COLO668 (cell line): ENCODE data around the gene NKIRAS1.
"Not testable (repeated sequence)": the region's sequence is repeated elsewhere in the genome, so short reads cannot be mapped to it uniquely, and the experiment has no call there.

Experiments used
- DNase-seq: peaks from one replicate; lab custom pipeline; 2025; ENCODE audit not compliant: unreplicated experiment; lab: John Stamatoyannopoulos, UW

NKIRAS1 gene

GRCh38 chr3:23909341-23909740 lies 7.4 kb downstream of the NKIRAS1 start:
- no peak for DNase-seq

DNA sequence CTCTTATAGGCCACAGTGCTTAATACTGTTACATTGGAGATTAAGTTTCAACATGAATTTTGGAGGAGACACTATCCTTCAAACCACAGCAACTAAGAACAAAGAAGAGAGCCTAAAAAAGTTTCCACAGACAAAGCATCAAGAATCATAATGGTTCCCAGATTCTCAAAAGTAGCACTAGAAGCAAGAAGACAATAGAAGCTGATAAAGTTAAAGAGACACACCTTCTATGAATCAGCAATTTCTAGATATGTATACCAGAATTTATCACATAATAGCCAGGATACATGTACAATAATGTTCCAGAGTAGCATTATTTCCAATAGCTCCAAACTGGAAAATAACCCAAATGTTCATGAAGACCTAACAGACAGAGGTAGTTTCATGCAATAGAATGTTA lies 12.2 kb downstream of the NKIRAS1 start:
- no peak for DNase-seq

- no peak for DNase-seq
Observed at GRCh38 chr3:23900744-23901143, 16.0 kb downstream of the NKIRAS1 start.

DNA sequence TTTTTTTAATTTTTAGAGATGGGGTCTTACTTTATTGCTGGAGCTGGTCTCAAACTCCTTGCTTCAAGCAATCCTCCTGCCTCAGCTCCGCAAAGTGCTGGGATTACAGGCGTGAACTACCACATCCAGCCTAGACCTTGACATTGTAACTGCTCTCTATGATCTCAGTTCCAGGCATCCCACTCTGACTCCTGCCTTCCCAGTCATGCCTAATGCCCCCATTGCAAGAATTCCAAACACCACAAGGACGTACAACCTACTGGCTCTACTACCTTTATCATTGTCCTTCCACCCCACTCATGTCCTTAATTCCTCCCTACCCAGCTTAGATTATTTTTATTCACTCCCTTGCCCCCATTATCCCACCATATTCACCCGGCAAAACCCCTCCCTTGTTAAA lies 21.6 kb downstream of the NKIRAS1 start:
- no peak for DNase-seq

DNA sequence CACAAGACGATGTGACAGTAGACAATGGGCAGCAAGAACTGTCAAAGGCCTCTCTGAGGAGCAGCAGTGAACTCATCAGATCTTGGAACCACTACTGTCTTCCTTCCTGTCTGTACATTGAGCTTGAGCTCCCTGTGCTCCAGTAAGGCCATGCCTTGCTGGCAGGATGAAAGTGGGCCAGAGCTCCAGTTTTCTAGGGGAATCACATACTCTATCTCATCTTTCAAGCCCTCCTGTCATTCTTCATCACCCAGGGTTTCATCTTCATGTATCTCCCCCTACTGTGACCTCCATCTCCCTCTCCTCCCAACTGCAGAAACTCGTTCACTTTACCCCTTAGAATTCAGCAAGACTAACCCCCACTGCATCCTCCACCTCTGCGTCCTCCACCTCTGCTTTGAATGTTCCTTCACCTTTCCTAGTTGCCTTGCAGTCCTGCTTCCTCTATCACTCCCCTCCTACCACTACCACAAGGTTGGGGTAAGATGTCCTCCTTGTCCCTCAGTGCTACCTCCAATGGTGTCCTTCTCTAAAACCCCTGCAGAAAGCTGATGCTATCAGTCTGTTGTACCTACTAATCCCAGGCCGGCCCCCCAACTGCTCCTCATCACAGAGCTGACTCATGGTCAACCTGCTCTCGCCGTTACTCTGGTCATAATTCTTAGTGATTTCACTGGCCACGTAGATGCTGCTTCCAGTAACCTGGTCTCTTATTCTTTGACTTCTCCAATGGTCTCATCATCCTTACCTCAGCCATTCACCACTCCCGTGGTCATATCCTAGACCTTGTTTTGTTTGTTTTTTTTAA lies 22.3 kb downstream of the NKIRAS1 start:
- DNase-seq: no peak

DNA sequence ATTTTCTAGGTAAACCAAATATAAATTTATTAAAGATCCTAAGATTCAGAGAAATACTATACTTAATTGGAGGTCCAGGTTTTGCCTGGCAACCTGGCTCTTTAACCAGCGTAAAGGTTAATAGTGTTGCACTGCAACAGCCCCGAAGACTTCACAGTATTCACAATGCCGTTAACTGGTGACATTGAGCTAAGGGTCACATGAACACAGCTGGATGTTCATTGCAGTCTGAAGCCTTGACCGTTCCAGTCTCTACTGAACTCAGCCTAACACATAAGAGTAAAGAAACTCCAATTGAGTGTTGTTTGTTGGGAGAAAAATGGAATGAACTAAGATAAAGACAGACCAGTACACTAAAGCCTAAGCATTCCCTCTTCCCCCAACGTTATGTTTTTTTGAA lies 26.8 kb downstream of the NKIRAS1 start:
- DNase-seq: no peak

- no peak for DNase-seq
Observed at GRCh38 chr3:23889386-23889785, 27.4 kb downstream of the NKIRAS1 start.

GRCh38 chr3:23888617-23889228 lies 28.1 kb downstream of the NKIRAS1 start:
- DNase-seq: no peak

DNA sequence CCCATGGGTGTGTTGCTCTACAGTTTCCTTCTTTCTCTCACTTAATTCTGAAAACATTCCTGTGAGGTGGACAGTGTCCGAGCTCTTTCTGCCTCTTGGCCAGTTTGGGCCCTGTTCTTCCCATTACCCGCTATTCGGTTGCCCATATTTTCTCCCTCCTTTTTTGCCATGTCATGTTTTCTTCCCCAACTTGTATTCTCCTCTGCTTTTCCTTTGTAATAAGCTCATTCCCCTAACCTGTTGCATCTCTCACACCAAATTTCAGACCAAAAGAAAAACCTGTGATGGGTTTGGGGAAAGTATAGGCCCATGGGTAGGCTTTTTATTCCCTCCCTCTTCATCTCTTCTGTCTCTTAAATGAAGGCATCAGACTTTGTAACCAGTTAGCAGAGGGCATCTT lies 30.5 kb downstream of the NKIRAS1 start:
- no peak for DNase-seq

- DNase-seq: no peak
Observed at GRCh38 chr3:23885210-23885609, 31.6 kb downstream of the NKIRAS1 start.

DNA sequence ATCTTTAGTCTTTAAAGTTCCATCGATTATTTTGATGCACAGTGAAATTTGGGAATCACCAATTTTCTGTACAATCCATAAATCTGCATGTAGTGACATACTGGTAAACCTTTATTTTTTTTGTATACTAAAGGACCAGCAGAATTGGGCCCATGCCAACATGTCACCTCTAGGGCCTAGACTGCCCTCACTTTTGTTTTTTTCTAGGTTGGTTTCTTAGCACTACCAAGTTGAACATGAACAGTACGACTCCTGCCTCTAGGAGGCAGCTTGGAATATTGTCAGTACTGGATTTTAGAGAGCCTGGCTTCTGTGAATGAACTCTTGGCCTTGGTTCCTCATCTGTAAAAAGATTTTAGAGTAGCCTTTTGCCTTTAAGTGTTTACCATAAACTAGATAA lies 32.3 kb downstream of the NKIRAS1 start:
- no peak for DNase-seq

DNA sequence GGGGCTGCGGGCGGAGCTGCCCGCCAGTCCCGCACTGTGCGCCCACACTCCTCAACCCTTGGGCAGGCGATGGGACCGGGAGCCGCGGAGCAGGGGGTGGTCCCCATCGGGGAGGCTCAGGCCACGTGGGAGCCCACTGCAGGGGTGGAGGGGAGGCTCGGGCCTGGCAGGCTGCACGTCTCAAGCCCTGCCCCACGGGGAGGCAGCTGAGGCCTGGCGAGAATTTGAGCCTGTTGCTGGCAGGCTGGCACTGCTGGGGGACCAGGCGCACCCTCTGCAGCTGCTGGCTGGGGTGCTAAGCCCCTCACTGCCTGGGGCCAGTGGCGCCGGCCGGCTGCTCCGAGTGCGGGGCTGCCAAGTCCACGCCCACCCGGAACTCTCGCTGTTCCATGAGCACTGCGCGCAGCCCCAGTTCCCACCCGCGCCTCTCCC lies 34.3 kb downstream of the NKIRAS1 start:
- no peak for DNase-seq

DNA sequence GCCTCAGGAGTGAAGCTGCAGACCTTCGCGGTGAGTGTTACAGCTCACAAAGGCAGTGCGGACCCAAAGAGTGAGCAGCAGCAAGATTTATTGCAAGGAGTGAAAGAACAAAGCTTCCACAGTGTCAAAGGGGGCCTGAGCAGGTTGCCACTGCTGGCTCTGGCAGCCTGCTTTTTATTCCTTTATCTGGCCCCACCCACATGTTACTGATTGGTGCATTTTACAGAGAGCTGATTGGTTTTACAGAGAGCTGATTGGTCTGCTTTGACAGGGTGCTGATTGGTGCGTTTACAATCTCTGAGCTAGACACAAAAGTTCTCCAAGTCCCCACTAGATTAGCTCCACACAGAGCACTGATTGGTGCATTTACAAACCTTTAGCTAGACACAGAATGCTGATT lies 34.8 kb downstream of the NKIRAS1 start:
- not testable (repeated sequence) for DNase-seq

DNA sequence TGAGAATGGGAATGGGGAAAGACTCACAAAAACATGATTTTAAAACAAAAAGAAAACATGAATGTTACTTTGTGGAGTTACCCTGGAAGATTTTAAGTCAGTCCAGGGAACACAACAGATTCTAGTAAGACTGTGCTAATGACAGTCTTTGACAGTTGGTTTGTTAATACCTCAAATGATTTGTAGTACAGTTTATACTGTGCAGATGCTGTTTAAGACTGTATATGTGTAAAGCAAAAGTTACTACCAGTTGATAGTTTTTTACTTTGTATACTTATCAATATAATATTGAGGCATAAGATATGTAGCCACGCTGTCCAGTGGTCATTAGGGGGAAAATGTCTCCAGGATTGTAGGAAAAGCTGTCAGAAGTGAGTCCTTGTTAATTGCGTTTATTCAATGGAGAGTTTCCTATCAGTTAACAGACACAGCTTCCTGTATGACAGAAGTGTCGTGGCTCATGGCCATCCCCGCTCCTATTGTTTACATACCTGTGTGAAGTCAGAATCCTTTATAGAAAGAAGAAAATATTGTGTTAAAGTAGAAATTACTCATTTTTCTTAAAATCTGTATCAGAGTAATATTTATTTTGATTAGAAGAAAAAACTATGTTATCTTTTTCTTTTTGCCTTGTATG lies 36.0 kb downstream of the NKIRAS1 start:
- no peak for DNase-seq

GRCh38 chr3:23879485-23879884 lies 37.3 kb downstream of the NKIRAS1 start:
- DNase-seq: no peak

GRCh38 chr3:23877329-23877980 lies 39.3 kb downstream of the NKIRAS1 start:
- DNase-seq: no peak

GRCh38 chr3:23876923-23877322 lies 39.9 kb downstream of the NKIRAS1 start:
- no peak for DNase-seq

DNA sequence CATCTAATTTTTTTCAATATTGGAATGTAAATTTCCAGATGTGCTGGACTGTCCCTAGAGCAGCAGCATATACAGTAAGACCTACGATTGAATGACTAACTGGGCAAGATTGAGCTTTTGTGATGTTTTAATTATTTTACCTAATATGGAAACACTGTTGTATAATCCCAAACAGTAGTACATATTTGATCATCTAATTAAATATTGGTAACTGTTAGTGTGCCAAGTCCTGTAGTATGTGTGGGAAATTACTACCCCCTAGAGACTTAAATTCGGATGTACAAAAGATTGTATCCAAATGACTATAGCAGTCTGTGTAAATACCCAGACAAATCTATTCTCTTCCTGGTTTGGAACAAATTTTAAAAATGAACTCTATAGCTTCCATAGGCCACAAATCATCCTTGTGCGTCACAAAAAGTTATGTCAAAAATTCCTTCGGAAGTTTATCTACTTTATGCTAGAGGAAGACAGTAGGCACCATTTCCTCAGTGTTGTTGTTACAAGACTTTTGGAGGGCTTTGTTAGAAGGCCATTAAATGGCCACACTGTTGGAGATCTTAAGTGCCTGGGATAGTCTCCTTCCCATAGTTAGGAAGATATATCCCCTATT lies 41.6 kb downstream of the NKIRAS1 start:
- no peak for DNase-seq

DNA sequence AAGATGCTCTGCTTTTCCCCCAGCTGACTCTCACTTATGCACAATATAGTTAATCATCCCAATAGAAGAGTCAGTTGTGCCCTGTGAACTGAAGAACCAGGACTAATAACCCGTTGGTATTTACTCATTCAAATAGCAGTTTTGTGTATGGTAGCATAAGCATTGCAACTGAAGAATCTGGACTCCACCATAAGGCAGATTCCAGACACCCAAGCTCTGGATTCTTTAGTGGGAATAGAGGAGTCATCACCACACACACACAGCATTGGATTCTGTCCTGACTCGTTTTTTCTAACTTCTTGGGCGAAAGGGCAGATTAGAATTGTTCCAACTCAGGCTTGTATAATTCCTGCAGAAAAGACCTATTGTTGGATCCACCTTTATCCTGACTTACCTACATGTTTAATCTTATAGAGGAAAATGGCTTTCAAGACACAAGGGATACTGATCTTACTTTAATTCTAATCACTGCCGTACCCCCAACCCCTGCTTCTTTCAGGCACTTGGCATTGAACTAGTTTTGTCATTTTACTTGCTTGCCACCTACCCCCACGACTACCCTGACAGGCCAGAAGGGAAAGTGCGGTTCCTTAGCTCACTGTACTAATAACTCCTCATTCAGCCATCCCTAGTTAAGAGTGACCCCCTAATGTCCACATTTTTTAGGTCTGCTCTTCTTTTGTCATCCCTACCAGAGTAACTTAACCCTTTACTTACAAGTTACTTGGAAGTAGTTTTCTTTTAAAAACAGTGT lies 42.3 kb downstream of the NKIRAS1 start:
- DNase-seq: no peak

GRCh38 chr3:23873941-23874340 lies 42.8 kb downstream of the NKIRAS1 start:
- no peak for DNase-seq

- DNase-seq: no peak
Observed at GRCh38 chr3:23872330-23872729, 44.5 kb downstream of the NKIRAS1 start.
